Esophagus squamous epithelium (tissue), 5 donors: ENCODE results near the gene RAB7B. TPM values are rescaled to one million over a fixed set of nuclear protein-coding genes. Genes with fewer than 3 reads are reported as not detected.

Experiments used
- DNase-seq: peaks from one replicate; lab custom pipeline; 2025; lab: John Stamatoyannopoulos, UW
- H3K27ac ChIP-seq, 4 donors: fragments of 200-600 bp; sonication (generic); one replicate each; pipeline ENCODE4 v1.5.1; 2016 to 2019; ENCODE audit warnings: mild to moderate bottlenecking in 1 of 4
- H3K27me3 ChIP-seq, 4 donors: fragments of 200-600 bp; sonication (generic); 1 replicate in 3 of 4; 2 replicates in 1 of 4; pipeline versions ENCODE4 v1.5.1 to v1.6.0; 2017 to 2021; ENCODE audit warnings: antibody characterized with exemption in 1 of 4
- H3K36me3 ChIP-seq, 3 donors: fragments of 200-600 bp; sonication (generic); one replicate each; pipeline ENCODE4 v1.5.1; 2016 to 2019
- H3K4me1 ChIP-seq, 3 donors: fragments of 200-600 bp; sonication (generic); one replicate each; pipeline ENCODE4 v1.5.1; 2017 to 2019
- H3K4me3 ChIP-seq, 4 donors: fragments of 200-600 bp; sonication (generic); 1 replicate in 3 of 4; 2 replicates in 1 of 4; pipeline ENCODE4 v1.5.1; 2016 to 2019; ENCODE audit warnings: mild to moderate bottlenecking in 2 of 4, moderate library complexity in 1 of 4
- H3K9me3 ChIP-seq, 3 donors: fragments of 200-600 bp; sonication (generic); one replicate each; pipeline ENCODE4 v1.5.1; 2016 to 2019
- POLR2A ChIP-seq, 4 donors: fragments of 450-650 bp; IDR thresholded peaks; one replicate each; pipeline ENCODE4 v1.6.1; 2017; ENCODE audit warnings: antibody characterized with exemption in 4 of 4, mild to moderate bottlenecking in 4 of 4, moderate library complexity in 3 of 4
- whole genome bisulfite sequencing, 2 donors: methylation state at CpG; one replicate each; pipeline ENCODE4 v1.1.5; 2018; 5-methylcytosine and 5-hydroxymethylcytosine counted together
- intact Hi-C: fragments of 100-400 bp; cut with DNase I; formaldehyde crosslinking; loops from one replicate; pipeline ENCODE4 v1.15.0; 2022
- total RNA-seq, 4 donors: library from RNA; depleted of rRNA; stranded (reverse); fragments of >200 nt; gene quantifications; one replicate each; pipeline ENCODE4 v1.1.0, GENCODE V29; 2016
- TF ChIP-seq, protein P1 (sequence below), 6 experiments: fragments of 450-650 bp in 4 of 6; fragments of 200-600 bp in 2 of 6; sonication (generic) in 2 of 6; IDR thresholded peaks; one replicate each; pipeline ENCODE4 v1.5.1; 2016 to 2019; ENCODE audit warnings: antibody characterized with exemption in 6 of 6, mild to moderate bottlenecking in 4 of 6, moderate library complexity in 4 of 6
- donor health status: DM: yes; HTN: yes; CAD: no.

RAB7B gene
- total RNA-seq, 4 donors from 2014 or later, result 15.8 to 24.2 (median 21.4) TPM

DNA sequence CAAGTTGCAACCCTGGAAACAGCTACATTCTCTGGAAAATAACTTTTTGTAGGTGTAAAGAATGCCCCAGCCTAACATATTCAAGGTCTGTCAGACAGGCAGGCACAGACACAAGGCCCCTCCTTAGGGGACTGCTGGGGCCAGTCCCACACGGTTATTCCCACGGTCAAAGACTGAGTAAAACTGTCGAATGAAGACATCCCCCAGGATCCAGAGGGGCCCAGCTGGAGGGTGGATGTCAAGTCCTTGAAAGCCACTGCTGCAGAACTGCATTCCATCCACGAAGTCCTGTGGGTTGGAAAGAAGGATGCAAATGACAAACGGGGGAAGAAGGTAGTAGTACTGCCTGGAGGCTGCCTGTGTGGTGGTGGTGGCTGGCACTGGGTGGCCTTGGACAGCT is 6.9 kb upstream of the RAB7B start:
- no peak for TF ChIP-seq POLR2A (IDR thresholded peaks at IDR 0.05)
- TF ChIP-seq, protein P1, sequence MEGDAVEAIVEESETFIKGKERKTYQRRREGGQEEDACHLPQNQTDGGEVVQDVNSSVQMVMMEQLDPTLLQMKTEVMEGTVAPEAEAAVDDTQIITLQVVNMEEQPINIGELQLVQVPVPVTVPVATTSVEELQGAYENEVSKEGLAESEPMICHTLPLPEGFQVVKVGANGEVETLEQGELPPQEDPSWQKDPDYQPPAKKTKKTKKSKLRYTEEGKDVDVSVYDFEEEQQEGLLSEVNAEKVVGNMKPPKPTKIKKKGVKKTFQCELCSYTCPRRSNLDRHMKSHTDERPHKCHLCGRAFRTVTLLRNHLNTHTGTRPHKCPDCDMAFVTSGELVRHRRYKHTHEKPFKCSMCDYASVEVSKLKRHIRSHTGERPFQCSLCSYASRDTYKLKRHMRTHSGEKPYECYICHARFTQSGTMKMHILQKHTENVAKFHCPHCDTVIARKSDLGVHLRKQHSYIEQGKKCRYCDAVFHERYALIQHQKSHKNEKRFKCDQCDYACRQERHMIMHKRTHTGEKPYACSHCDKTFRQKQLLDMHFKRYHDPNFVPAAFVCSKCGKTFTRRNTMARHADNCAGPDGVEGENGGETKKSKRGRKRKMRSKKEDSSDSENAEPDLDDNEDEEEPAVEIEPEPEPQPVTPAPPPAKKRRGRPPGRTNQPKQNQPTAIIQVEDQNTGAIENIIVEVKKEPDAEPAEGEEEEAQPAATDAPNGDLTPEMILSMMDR (IDR thresholded peaks at IDR 0.05), result no peak
- WGBS, 2 donors, result 71 to 78% methylated on average over 5 of the region's 5 CpGs
- H3K27ac ChIP-seq, result no peak overlapping the region
- DNase-seq, result no peak
- H3K4me1 ChIP-seq, result peaks cover 3 to 31% (median 13%) of the 10 kb centered on the region in 3 donors
- no peak overlapping the region for H3K4me3 ChIP-seq
- no peaks in the 10 kb centered on the region for H3K9me3 ChIP-seq
- intact Hi-C loops, result no loop called here
- H3K27me3 ChIP-seq, result no peaks in the 10 kb centered on the region
- H3K36me3 ChIP-seq, result no peaks in the 10 kb centered on the region

DNA sequence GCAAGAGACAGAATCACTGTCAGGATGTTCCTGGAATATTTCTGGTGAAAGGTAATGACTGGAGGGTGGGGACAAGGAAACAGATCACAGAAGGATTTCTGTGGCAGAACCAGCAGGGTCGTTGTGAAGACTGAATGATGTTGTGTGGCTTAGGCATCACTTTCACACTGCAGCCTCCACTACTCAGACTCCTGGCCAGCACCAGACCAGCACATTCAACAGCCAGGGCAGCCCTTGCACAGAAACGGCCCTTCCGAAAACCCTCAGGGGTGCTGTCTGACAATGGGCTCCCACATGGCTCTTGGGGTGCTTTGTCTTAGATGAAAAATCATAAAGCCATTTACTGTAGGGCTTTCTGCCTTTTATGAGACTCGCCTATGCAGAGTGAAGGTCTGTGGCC is 3.8 kb upstream of the RAB7B start:
- Histone ChIP-seq H3K27me3 (no peaks in the 10 kb centered on the region), H3K4me3 (no peak overlapping the region), H3K27ac (no peak overlapping the region), H3K4me1 (peaks cover 21 to 62% (median 34%) of the 10 kb centered on the region in 3 donors), H3K9me3 (no peaks in the 10 kb centered on the region), H3K36me3 (no peaks in the 10 kb centered on the region)
- intact Hi-C loops, result no loop called here
- DNase-seq, result no peak
- TF ChIP-seq, protein P1 (IDR thresholded peaks at IDR 0.05), result no peak
- TF ChIP-seq POLR2A (IDR thresholded peaks at IDR 0.05), result no peak
- WGBS, 2 donors, result 45 to 58% methylated on average over 2 of the region's 4 CpGs

DNA sequence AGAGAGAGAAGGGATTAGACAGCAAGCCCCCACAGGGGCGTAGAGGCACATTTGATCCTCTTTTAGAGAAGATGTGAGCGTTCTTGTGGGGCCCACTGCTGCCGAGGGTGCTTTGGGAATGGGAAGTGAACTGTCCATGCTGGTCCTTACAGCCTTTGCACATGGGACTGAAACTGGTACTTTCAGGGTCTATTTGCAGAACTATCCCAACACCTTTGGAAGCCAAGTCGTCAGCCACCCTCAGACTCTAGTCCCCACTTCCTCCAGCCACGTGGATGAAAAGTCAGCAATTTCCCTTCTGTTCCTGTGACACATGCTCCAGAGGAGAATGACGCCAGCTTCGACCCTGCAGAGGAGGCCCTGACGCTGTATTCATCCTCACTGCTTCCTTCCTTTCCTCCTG is 2.6 kb upstream of the RAB7B start:
- no peaks in the 10 kb centered on the region for H3K9me3 ChIP-seq
- no peaks in the 10 kb centered on the region for H3K27me3 ChIP-seq
- no peaks in the 10 kb centered on the region for H3K36me3 ChIP-seq
- DNase-seq, result no peak
- intact Hi-C loops, result no loop called here
- no peak for TF ChIP-seq POLR2A (IDR thresholded peaks at IDR 0.05)
- TF ChIP-seq, protein P1 (IDR thresholded peaks at IDR 0.05), result no peak
- WGBS, 2 donors, result 44 to 48% methylated on average over 6 to 8 of the region's 8 CpGs
- H3K27ac ChIP-seq, result peak overlapping the region; percentile 79 to 95 (median 88)
- H3K4me1 ChIP-seq, result peaks cover 28 to 62% (median 39%) of the 10 kb centered on the region in 3 donors
- H3K4me3 ChIP-seq, result no peak overlapping the region

DNA sequence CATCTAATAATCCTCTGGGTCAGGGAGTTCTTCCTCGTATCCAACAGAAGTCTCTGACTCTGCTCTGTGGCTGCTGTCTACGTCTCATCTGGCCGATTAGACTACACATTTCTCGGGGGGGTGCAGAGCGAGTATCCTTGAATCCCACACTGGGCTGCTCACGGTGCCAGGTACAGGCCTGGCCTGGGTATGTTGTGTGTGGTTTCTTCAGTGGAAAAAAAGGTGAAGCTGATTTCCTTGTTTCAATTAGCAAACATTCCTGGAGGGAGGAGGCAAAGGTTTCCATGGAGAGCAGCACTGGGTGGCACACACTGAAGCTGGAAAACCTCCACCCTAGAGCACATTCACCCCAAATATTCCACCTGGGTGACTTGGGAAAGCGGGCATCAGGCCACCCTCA is 2.0 kb upstream of the RAB7B start:
- Histone ChIP-seq H3K27ac (peak overlapping the region; percentile 79 to 95 (median 88)), H3K4me1 (peaks cover 31 to 66% (median 44%) of the 10 kb centered on the region in 3 donors)
- WGBS, 2 donors, result 41 to 59% methylated on average over 2 to 6 of the region's 7 CpGs

DNA sequence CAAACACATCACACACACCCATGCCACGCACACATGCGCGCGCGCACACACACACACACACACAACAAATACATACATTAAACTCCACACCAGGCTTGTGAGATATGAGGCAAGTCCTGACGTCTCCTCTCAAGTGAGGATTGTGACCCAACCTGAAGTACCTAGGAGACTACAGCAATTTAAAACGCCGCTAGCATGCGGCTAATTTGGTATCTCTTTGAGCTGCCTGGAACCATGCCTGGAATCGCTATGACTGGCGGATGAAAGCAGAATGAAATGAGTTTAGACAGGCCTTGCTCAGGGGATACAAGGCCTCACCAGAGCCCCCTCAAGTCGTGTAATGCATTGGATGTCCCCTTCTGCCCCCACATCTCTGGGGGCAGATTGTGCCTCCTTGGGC is 1.6 kb upstream of the RAB7B start:
- no peak for DNase-seq
- TF ChIP-seq, protein P1 (IDR thresholded peaks at IDR 0.05), result no peak
- no peak for TF ChIP-seq POLR2A (IDR thresholded peaks at IDR 0.05)
- H3K36me3 ChIP-seq, result no peaks in the 10 kb centered on the region

More for the DNA sequence above, 2.0 kb upstream of the RAB7B start:
- no peaks in the 10 kb centered on the region for H3K27me3 ChIP-seq
- intact Hi-C loops, result no loop called here
- no peak overlapping the region for H3K4me3 ChIP-seq
- no peaks in the 10 kb centered on the region for H3K36me3 ChIP-seq
- no peak for TF ChIP-seq POLR2A (IDR thresholded peaks at IDR 0.05)
- DNase-seq, result no peak
- H3K9me3 ChIP-seq, result no peaks in the 10 kb centered on the region

More for the DNA sequence above, 1.6 kb upstream of the RAB7B start:
- H3K4me1 ChIP-seq, result peaks cover 31 to 70% (median 44%) of the 10 kb centered on the region in 3 donors
- peak overlapping the region; percentile 79 to 95 (median 88) for H3K27ac ChIP-seq
- 48 to 53% methylated on average over 6 to 12 of the region's 12 CpGs for WGBS, 2 donors
- no peaks in the 10 kb centered on the region for H3K27me3 ChIP-seq
- no peak overlapping the region for H3K4me3 ChIP-seq
- H3K9me3 ChIP-seq, result no peaks in the 10 kb centered on the region
- intact Hi-C loops, result no loop called here
